Upper lobe of left lung (tissue), 6 donors: Measurements from ENCODE around the gene SLC35B2. TPM values are rescaled to one million over a fixed set of nuclear protein-coding genes. Genes with fewer than 3 reads are reported as not detected.

ENCODE experiments used
- ATAC-seq, 2 donors: fragments of 200-7000 bp; cut with Tn5 transposase; one replicate each; pipeline ENCODE4 v1.9.1; 2022; ENCODE audit warnings: mild to moderate bottlenecking in 2 of 2, moderate library complexity in 2 of 2; ENCODE audit not compliant: low FRiP score in 2 of 2
- DNase-seq, 2 donors: peaks; one replicate each; pipeline ENCODE4 v3.0.0-alpha.2; 2019 to 2020
- H3K27ac ChIP-seq, 4 donors: fragments of 200-600 bp; sonication (generic); one replicate each; pipeline ENCODE4 v1.5.1; 2016 to 2019
- H3K27me3 ChIP-seq, 4 donors: fragments of 200-600 bp; sonication (generic); one replicate each; pipeline ENCODE4 v1.5.1; 2017 to 2019
- H3K36me3 ChIP-seq, 4 donors: fragments of 200-600 bp; sonication (generic); one replicate each; pipeline ENCODE4 v1.5.1; 2016 to 2019
- H3K4me1 ChIP-seq, 4 donors: fragments of 200-600 bp; sonication (generic); one replicate each; pipeline ENCODE4 v1.5.1; 2018 to 2019
- H3K4me3 ChIP-seq, 4 donors: fragments of 200-600 bp; sonication (generic); one replicate each; pipeline ENCODE4 v1.5.1; 2017 to 2019; ENCODE audit warnings: mild to moderate bottlenecking in 2 of 4, moderate library complexity in 1 of 4
- H3K9me3 ChIP-seq, 4 donors: fragments of 200-600 bp; sonication (generic); one replicate each; pipeline ENCODE4 v1.5.1; 2018 to 2019
- EP300 ChIP-seq, 4 donors: sonication (generic); formaldehyde crosslinking; IDR thresholded peaks; one replicate each; pipeline ENCODE4 v1.5.1; 2017; ENCODE audit warnings: antibody characterized with exemption in 4 of 4, control low read depth in 2 of 4
- POLR2A ChIP-seq, 4 donors: fragments of 450-650 bp; IDR thresholded peaks; one replicate each; pipeline ENCODE4 v1.5.1; 2016 to 2017; ENCODE audit warnings: antibody characterized with exemption in 4 of 4, mild to moderate bottlenecking in 2 of 4
- POLR2AphosphoS5 ChIP-seq, 2 donors: sonication (generic); formaldehyde crosslinking; IDR thresholded peaks; one replicate each; pipeline ENCODE4 v1.5.1; 2017; ENCODE audit warnings: antibody characterized with exemption in 2 of 2
- WGBS, 2 donors: methylation state at CpG; one replicate each; pipeline ENCODE4 v1.1.5; 2017 to 2018; 5-methylcytosine and 5-hydroxymethylcytosine counted together
- total RNA-seq, 6 donors: library from RNA; depleted of rRNA in 4 of 6; stranded (reverse); fragments of >200 nt in 4 of 6; gene quantifications; one replicate each; pipeline versions ENCODE4 v1.1.0 to v1.2.1, GENCODE V29; 2016 to 2021
- TF ChIP-seq, protein P1 (sequence below), 6 experiments: fragments of 450-650 bp in 4 of 6; fragments of 200-600 bp in 2 of 6; sonication (generic) in 2 of 6; IDR thresholded peaks; one replicate each; pipeline ENCODE4 v1.5.1; 2016 to 2019; ENCODE audit warnings: antibody characterized with exemption in 6 of 6
- donor health status: DM: no; HTN: no; CAD: no; lungs with moderate emphysema.
- donor health status: DM: no; HTN: yes; CAD: no; lungs with severe emphysema.

The SLC35B2 gene, protein sequence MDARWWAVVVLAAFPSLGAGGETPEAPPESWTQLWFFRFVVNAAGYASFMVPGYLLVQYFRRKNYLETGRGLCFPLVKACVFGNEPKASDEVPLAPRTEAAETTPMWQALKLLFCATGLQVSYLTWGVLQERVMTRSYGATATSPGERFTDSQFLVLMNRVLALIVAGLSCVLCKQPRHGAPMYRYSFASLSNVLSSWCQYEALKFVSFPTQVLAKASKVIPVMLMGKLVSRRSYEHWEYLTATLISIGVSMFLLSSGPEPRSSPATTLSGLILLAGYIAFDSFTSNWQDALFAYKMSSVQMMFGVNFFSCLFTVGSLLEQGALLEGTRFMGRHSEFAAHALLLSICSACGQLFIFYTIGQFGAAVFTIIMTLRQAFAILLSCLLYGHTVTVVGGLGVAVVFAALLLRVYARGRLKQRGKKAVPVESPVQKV
- 10 to 100 TPM; 14.6 to 44.8 (median 29.8) TPM for total RNA-seq

DNA sequence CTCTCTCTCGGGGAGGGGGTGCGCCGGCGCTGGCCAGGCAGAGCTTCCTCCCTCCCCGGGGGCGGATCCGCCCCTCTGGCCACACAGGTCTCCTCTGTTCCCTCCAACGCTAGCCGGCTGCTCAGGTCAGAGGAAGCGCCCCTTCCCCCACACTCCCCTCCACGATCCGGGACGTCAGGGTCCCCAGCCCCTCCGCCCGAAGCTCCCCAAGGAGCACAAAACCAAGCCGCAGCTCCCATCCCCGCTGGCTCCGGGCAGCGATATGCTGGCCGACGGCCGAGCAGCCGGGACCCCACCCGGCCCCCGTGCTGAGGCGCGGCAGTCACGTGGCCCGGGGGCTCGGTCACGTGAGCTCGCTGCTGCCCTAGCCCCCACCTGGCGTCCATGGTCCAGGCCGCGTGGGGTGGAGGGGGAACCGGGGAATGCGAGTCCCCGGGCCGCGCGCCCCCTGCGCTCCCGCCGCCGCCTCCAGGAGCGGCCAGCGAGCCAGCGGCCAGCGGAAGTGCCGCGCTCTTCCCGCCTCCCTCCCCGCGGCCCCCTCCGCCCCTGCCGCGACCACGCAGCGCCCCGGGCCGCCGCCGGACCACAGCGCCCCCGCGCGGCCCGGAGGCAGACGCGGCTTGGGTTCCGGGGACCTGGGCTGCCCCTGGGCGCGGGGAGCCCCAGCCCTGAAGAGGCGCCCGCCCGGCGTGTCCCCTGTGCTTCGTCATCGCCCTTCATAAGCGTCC is at the start of gene SLC35B2:
SLC35B2 (minus strand) TSS at position 504 of the 728 bp plus-strand sequence; CDS start at position 386, 118 bp downstream.
- Histone ChIP-seq H3K36me3 (peaks cover 23 to 63% (median 46%) of the 10 kb centered on the region in 4 donors), H3K27ac (peak within 1 kb of the TSS; percentile 85 to 97 (median 89)), H3K4me1 (peaks cover 10 to 25% (median 19%) of the 10 kb centered on the region in 4 donors), H3K9me3 (no peaks in the 10 kb centered on the region), H3K27me3 (no peaks in the 10 kb centered on the region), H3K4me3 (peak within 1 kb of the TSS; percentile 45 to 98 (median 92))
- WGBS, 2 donors, result 0 to 2% methylated on average over 10 to 18 of the region's 80 CpGs
- ATAC-seq, result peak; percentile 76 to 94
- peak; percentile 67 to 94 for DNase-seq
- TF ChIP-seq POLR2A (IDR thresholded peaks at IDR 0.05) (peak in 3 of 4 donors; percentile 51 to 79 (median 53)), EP300 (IDR thresholded peaks at IDR 0.05) (no peak), POLR2AphosphoS5 (IDR thresholded peaks at IDR 0.05) (peak; percentile 42 to 76)
- TF ChIP-seq, protein P1, sequence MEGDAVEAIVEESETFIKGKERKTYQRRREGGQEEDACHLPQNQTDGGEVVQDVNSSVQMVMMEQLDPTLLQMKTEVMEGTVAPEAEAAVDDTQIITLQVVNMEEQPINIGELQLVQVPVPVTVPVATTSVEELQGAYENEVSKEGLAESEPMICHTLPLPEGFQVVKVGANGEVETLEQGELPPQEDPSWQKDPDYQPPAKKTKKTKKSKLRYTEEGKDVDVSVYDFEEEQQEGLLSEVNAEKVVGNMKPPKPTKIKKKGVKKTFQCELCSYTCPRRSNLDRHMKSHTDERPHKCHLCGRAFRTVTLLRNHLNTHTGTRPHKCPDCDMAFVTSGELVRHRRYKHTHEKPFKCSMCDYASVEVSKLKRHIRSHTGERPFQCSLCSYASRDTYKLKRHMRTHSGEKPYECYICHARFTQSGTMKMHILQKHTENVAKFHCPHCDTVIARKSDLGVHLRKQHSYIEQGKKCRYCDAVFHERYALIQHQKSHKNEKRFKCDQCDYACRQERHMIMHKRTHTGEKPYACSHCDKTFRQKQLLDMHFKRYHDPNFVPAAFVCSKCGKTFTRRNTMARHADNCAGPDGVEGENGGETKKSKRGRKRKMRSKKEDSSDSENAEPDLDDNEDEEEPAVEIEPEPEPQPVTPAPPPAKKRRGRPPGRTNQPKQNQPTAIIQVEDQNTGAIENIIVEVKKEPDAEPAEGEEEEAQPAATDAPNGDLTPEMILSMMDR (IDR thresholded peaks at IDR 0.05), result peak; percentile 90 to 95 (median 93)

DNA sequence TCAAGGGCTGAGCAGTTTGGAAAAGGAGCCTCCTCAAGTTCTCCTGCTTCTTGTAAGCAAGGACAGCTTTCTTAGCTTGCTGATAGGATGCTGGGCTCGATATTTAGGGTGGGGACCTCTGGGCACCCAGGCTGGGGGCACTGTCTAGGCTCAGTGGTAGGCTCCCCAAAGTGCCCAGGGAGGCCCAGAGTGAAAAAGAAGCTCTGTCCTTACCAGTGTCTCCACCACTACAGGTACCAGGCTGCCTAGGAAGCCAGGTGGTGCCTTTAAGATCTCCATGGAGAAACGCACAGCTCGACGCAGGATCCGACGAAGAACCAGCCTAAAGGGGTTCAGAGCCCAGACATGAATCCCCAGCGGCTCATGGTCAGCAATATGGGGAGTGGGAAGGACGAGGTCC is 49.4 kb upstream of the SLC35B2 start:
- no peak overlapping the region for H3K4me3 ChIP-seq
- H3K27ac ChIP-seq, result no peak overlapping the region
- peaks cover 20 to 95% (median 82%) of the 10 kb centered on the region in 4 donors for H3K36me3 ChIP-seq
- TF ChIP-seq POLR2A (IDR thresholded peaks at IDR 0.05) (no peak), EP300 (IDR thresholded peaks at IDR 0.05) (no peak), POLR2AphosphoS5 (IDR thresholded peaks at IDR 0.05) (no peak)
- TF ChIP-seq, protein P1 (IDR thresholded peaks at IDR 0.05), result no peak
- ATAC-seq, result no peak
- DNase-seq, result no peak
- no peaks in the 10 kb centered on the region for H3K9me3 ChIP-seq
- peaks cover 0 to 2% (median 1%) of the 10 kb centered on the region in 4 donors for H3K4me1 ChIP-seq
- no peaks in the 10 kb centered on the region for H3K27me3 ChIP-seq
- 94 to 97% methylated on average over 7 to 8 of the region's 8 CpGs for WGBS, 2 donors

DNA sequence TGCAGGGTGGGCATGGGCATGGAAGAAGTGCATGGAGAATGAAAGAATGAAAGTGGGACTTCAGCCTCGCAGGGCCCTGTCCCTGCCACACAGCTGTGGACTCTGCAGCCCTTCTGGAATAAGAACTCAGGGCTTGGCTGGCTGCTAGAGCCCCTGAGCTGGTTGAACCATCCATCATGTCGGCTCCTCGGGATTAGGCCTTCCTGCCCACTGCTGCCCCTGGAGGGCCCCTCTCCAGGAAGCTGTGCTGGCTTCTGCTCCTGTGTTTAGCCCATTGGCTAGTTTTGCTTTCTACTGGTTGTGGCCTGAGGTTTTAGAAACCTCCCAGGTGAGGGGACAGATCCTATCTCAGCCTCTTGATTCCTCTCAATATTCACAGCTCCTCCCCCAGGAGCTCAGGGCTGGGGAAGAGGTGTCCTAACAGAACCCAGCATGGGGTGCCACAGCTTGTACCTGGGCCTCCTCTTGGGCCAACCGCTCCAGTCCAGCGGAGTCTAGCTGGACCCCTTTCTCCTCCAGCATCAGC is 47.9 kb upstream of the SLC35B2 start:
- 76 to 79% methylated on average over 5 of the region's 5 CpGs for WGBS, 2 donors

DNA sequence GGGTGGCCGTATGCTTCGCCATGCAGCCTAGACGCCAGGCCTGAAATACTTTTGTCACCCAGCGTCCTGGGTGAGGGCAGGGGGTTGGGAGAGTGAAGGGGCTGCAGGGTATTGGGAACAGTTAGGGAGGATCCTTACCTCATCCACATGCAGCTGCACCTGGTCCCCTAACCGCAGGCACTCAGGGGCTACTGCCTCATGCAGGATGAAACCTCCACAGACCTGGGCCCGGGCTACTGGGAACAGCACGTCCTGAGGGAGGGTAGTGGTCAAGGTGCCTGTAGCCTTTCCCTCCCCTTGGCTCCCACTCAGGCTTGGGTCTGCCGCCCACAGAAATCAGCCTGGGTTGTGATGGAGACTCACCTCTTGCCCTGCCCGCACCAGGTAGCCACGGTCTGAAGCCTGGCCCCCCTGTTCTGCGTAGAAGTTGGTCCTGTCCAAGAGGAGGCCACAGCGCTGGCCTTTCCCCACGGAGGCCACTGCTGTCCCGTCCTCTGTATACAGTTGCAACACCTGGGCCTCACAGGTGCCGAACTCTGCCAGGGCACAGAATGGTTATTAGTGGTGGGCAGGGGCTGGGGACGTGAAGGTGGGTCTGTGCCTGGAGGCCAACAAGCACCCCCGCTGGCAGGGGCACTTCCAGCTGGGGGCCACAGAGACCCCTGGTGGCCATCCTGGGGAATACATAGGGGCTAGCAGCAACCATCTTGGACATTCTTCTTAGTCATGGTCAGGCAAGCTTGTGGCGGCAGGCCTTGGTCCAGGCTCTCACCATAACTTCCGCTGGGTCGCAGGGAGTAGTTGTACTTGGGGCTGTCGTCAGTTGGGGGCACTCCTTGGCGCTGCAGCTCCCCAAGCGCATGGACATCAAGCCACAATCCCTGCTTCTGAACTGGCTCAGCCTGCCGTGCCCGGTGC is 47.2 kb upstream of the SLC35B2 start:
- Histone ChIP-seq H3K4me1 (no peaks in the 10 kb centered on the region), H3K36me3 (peaks cover 14 to 94% (median 78%) of the 10 kb centered on the region in 4 donors), H3K9me3 (no peaks in the 10 kb centered on the region), H3K4me3 (no peak overlapping the region), H3K27ac (no peak overlapping the region), H3K27me3 (no peaks in the 10 kb centered on the region)
- WGBS, 2 donors, result 85 to 87% methylated on average over 13 to 21 of the region's 25 CpGs
- ATAC-seq, result peak in 1 of 2 donors; percentile 64
- TF ChIP-seq POLR2AphosphoS5 (IDR thresholded peaks at IDR 0.05), result no peak
- TF ChIP-seq, protein P1 (IDR thresholded peaks at IDR 0.05), result peak; percentile 67 to 79 (median 74)
- DNase-seq, result peak in 1 of 2 donors; percentile 34

More for the DNA sequence above, 47.9 kb upstream of the SLC35B2 start:
- no peaks in the 10 kb centered on the region for H3K9me3 ChIP-seq
- no peaks in the 10 kb centered on the region for H3K27me3 ChIP-seq
- DNase-seq (no peak), ATAC-seq (no peak)
- no peak overlapping the region for H3K4me3 ChIP-seq
- H3K27ac ChIP-seq, result no peak overlapping the region
- TF ChIP-seq POLR2A (IDR thresholded peaks at IDR 0.05), result no peak
- peaks cover 18 to 99% (median 82%) of the 10 kb centered on the region in 4 donors for H3K36me3 ChIP-seq
- H3K4me1 ChIP-seq, result no peaks in the 10 kb centered on the region
